SKM-1 treated with dmso at 0.1 percent for 144 hours (cell line): ENCODE results near the gene SREBF1.

ENCODE experiments used
- DNase-seq: peaks from one replicate; lab custom pipeline; 2025; ENCODE audit not compliant: unreplicated experiment; lab: John Stamatoyannopoulos, UW

SREBF1 gene

GRCh38 chr17:17783116-17783824, 53.5 kb downstream of the SREBF1 start:
- no peak for DNase-seq

DNA sequence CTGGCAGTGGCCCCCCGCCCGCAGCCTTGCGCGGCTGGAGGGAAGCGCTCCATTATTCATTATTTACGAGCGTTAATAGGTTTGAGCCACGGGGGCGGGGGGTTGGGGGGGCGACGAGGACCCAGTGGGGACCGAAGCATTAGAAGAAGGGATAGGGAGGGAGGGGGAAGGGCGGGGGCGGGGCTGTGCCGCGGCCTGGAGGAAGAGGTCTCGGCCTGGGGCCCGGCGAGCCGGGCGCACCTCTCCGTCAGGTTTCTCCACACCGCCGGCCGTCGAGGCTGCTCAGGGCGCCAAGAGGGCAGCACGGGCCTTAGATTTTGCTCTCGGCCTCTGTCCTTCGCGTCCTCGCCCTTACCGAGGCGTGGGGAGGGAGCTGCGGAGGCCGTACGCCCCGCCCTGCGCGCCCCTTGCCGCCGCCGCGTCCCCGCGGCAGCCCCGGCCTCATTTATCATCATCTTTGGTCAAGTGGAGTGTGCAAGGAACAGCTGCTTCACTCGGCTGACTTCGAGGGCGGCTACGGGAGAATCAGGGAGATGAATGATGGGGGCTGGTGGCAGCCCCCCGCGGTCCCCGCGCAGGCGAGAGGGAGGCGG, 54.2 kb downstream of the SREBF1 start:
- DNase-seq = no peak

DNA sequence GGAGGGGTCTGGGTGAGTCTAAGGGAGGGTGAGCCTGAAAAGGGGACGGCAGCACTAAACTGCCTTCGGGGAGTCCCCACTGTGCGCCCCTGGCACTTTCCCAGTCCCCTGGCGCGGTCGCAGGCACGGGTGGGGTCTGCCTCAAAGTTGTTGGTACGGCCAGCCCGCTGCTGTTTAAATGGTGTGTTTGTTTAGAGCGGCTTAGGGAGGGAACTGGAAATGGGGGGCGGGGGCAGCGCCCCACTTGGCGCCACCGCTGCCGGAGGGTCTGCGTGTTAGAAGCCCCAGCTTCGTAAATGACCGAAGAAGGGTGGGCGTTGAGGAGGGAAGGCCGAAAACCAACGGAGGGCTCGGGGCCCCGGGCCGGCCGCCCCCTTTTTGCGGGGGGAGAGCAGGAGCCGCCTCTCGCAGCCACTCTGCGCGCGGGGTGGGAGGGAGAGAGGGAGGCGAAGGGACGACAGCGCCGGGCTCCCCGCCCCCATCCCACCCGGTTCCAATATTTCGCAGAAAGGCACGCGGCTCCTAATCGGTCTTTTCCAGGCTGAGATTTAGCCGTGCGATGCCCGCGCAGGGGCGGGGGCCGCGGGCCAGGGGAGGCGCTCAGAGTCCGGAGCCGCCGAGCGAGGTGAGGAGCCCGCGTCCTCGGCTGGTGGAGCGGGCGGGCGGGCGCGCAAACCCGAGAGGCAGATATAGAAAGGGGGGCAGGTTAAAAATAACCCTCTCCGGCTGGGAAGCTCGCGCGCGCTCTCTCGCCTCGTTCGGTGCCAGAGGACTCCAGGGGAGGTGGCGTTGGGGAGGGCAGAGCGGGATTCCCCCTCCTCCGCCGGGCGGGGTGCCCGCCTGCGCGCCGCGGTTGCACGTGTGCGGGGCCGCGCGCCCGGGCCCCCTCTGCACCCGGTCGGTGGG, 54.9 kb downstream of the SREBF1 start:
- no peak for DNase-seq

DNA sequence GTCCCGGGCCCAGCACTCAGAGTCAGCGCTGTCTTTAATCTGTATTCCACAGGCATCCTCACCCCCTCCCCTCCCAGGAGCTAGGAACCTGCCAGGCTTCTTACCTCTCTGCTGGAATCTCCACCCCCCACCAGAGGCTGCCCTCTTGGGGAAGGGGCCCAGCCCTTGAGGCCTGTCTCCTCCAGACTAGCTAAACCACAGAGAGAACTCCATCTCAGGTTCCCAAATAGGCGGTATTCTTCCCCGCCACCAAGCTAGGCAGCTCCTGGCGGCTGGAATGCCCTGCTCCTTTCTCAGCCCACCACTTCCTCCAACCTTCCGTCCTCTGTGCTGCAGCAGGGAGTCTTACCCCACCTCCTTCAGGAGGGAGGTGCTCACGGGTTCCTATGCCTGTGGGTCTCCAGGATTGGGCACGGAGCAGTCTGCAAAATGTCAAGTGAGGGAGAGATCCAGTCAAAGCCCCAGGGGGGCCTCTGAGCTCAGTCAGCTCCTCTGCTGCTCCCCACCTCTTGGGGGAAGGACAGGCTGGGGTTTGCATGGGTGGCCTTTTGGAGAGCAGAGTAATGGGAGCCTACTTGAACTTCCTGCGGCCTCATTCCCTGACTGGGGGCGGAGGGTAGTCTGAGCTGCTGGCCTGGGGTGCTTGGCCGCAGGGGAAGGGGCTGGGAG, 55.7 kb downstream of the SREBF1 start:
- DNase-seq = no peak

DNA sequence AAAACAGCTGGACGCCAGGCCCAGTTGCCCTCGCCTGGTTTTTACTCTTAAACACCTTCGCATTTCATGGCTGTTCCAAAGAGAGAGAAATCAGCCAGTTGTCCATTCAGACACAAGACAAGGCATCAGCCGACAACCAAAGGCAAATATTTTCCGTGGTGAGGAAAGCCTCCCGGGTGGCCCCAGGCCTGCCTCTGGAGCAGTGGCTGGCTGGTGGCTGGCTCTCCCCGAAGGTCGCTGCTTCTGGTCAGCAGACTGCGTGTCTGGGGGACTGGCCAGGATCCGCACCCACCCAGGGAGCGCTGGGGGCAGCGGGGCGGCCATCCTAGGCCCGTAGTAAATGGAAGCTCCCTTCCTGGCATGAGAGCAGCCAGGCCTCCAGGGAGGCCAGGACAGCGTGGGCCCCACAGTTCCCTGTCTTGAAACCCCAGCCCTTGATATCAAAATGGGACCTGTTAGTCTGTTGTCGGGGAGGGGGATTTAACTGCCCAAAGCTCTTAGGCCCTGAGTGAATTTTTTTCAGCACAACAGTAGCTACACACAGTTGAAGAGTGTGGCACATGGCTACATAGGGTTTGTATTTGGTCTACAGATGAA, 57.7 kb downstream of the SREBF1 start:
- DNase-seq = no peak

DNA sequence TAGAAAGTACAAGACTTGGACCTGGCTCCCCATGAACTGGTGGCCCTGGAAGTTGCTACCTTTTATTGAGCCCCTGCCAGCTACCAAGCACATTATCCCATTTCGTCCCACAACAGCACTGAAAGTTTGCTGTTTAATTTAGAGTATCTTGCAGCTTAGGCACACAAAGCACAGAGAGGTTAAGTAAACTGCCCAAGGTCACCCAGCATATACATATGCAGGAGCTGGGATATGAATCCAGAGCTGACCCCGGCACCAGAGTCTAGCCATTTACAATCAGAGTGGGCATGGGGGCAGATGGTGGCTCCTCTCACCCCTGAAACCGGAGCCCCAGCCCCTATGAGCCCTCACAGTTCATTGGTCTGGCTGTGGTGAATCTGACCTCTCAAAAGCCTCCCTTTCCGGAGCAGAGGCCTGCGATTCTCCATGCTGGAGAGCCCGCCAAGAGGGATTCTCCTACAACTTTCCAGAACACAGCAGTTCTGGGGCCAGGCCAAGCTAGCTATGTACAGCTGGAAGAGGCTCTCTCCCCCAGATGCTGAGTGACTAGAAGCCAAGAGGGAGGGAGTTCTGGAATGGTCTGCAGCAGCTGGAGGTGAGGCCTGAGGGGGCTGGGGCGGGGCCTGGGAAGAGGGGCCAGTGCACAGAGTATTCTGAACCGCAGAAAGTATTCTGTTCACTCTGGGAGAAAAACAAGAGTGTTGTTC, 58.3 kb downstream of the SREBF1 start:
- no peak for DNase-seq

- DNase-seq = no peak
These were observed 59.9 kb downstream of the SREBF1 start for GRCh38 chr17:17776889-17777288.

GRCh38 chr17:17774009-17774881, 62.5 kb downstream of the SREBF1 start:
- no peak for DNase-seq

DNA sequence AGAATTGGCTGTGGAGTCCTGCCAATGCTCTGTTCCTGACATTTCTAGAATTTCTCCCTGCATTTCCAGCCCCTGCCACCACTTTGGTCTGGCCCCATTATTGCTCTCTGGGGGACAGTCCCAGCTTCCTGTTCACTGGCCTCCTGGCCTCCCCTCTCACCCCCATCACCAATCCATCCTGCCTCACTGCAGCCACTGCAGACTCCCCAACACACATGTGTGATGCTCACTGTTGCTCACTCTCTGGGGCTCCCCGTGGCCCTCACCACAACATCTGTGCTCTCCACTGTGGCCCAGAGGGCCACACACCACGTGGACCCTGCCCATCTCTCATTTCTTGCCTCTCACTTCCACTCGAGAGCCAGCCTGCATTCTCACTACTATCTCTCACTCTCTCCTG, 64.6 kb downstream of the SREBF1 start:
- no peak for DNase-seq

DNA sequence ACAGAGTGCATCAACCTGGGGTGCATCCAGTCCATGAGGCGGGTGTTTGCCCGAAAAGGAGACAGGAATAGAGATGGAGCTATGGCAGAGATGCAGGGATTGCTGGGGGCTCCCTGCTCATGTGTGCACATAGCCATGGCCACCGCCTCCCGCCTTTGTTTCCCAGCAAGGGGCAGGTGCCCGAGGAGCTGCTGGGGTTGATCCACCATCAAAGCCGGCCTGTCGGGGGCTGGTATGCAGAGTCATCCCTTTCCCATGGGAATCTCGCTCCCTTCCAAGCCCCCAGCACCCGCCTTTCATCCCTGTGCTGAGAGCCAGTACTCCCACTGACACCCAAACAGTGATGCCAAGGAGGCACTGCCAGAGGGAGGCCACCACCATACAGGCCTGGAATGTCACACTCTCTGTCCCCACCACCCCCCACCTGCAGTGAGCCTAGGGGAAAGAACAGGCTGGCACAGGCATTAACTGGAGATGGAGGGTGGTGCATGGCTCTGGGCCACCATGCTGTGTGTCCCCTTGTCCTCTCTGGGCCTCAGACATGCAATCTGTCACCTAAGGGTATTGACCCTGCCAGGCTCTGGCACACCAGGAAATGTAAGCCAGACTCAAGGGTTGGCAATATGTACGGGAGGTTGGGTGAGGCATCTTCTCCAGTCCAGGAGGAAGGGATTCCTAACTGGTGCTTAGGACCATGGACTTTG, 65.1 kb downstream of the SREBF1 start:
- no peak for DNase-seq

DNA sequence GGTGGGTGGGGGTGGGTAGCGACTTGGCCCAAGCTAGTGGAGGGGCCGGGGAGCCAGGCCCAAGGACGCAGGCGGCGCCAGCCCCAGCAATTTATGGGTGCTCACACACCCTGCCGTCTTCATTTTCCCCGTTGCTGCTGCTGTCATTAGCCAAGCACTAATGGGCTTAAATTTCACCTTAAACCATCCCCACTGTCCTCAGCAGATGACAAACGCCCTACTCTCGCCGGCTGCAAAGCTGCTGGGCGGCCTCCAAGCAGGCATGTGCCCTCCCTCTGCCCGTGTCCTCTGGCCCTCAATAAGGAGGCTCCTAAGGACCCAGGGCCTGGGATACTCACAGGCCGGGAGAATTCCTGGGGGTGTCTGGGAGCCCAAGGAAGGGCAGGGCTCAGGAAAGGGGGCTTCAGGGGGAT, 66.1 kb downstream of the SREBF1 start:
- DNase-seq = no peak

GRCh38 chr17:17769869-17770631, 66.7 kb downstream of the SREBF1 start:
- no peak for DNase-seq

DNA sequence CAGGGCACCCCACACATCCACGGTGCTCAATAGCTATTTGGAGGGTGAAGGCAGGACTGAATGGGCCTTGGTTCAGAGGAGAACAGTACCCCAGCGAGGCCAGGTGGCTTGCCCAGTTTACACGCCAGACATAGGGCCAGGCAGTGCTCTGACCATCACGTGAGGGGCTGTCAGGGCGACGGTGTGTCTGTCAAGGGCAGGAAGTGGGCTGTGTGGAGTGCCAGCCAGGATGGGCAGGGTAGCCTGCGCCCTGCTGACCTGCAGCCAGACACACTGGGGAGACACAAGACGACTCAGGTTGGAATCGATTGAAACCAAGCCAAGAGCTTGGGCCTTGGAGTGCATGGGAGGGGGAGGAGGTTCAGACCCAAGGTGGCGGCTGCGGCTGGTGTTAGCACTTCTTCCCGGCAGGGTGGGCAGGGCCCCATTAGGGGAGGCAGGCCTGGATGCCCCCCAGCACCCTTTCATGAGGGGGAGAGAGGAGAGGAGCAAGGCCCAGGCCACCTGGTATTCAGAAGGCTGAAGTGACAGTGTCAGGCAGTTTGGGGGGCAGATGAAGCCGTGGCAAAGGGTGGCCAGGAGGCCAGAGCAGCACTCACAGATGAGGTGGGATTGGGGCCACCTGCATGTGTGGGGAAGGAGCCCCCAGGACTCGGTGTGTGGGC, 68.2 kb downstream of the SREBF1 start:
- DNase-seq = no peak

DNA sequence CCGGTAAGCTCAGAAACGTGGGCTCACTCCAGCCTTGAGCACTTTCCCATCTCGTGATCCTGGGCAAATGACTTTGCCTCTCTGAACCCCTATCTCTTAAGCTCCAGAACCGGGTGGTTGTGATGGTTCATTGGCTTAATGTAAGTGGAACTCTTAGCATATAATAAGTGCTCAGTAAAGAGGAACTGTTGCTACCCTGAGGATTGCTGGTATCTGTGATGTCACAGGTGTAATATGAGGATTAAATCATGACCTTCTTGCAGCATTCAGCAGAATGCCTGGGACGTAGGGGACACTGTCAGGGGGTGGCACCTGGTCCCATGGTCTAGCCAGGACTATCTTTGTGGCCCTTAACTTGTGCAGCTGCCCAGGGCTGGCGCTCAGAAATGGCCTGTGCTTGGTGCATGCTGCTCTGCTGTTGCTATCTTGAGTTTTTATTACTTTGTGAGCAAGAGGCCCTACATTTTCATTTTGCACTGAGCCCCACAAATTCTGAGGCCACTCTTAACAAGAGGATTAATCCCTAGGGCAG, 68.8 kb downstream of the SREBF1 start:
- no peak for DNase-seq

DNA sequence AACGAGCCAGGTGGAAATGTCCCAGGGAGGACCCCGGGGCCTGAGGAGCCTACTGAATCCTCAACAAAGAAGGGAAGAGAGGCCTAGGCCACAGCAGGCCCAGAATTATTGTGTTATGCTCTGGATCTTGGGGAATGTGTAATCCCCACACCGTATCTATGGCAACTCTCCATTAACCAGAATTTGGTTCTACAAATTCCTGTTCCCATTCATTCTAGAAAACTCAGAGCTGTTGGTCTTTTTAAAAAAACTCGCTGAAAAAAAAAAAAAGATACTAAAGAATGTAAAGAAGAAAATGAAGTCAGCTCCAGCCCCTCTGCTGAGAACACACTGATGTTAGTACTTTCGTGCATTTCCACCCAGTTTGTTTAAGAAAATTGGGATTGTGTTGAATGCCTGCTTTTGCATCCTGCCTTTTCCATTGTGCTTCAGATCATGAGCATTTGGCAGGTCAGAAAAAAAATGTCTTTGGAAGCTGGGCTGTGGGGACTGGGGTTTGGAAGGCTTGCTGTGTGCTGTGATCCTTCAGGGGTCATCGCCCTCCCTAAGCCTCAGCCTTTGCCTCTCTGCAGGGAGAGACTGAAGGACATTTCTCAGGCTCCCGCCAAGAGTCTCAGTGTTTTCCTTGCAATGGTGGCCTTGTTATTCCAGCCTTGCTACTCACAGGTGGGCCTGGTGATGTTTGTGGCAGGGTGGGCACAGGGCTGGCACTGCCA, 69.5 kb downstream of the SREBF1 start:
- no peak for DNase-seq

DNA sequence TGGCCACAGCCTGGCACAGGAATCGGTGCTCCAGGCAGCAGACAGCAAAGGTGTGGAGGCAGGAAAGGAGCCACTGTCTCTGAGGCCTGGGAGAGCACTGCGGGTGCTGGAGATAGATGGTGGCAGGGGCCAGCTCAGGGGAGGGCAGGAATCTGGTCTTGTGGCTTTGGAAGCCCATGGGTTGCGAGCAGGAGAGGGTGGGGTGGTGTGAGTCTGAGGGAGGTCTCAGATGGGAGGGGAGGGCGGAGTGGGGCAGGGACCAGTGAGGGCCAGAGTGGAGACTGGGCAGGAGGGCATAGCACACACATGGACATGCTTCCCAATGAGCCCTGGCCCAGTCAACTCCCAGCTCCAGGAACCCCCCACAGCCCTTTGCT, 70.1 kb downstream of the SREBF1 start:
- no peak for DNase-seq
